HUES6 (cell line): ENCODE results near the gene UBASH3A.

ENCODE experiments used
- H3K27ac ChIP-seq: 2 replicates; pipeline ENCODE4 v1.7.0; 2013; ENCODE audit warnings: low read depth, mild to moderate bottlenecking, low read length, inconsistent platforms
- H3K27me3 ChIP-seq: 2 replicates; pipeline ENCODE4 v1.6.1; 2013; ENCODE audit warnings: low read length; ENCODE audit not compliant: control insufficient read depth, insufficient read depth
- H3K36me3 ChIP-seq: 2 replicates; pipeline ENCODE4 v1.6.1; 2013; ENCODE audit warnings: low read length; ENCODE audit not compliant: control insufficient read depth, insufficient read depth
- H3K4me1 ChIP-seq: 2 replicates; pipeline ENCODE4 v1.6.1; 2013; ENCODE audit warnings: low read length; ENCODE audit not compliant: control insufficient read depth, insufficient read depth
- H3K4me3 ChIP-seq: 2 replicates; pipeline ENCODE4 v1.5.1; 2013; ENCODE audit warnings: low read depth, low read length
- H3K9ac ChIP-seq: one replicate; pipeline ENCODE4 v1.6.1; 2013; ENCODE audit warnings: mild to moderate bottlenecking, low read length
- H3K9me3 ChIP-seq: 2 replicates; pipeline ENCODE4 v1.6.1; 2013; ENCODE audit warnings: low read depth, low read length; ENCODE audit not compliant: control insufficient read depth, insufficient read depth

The UBASH3A gene

DNA sequence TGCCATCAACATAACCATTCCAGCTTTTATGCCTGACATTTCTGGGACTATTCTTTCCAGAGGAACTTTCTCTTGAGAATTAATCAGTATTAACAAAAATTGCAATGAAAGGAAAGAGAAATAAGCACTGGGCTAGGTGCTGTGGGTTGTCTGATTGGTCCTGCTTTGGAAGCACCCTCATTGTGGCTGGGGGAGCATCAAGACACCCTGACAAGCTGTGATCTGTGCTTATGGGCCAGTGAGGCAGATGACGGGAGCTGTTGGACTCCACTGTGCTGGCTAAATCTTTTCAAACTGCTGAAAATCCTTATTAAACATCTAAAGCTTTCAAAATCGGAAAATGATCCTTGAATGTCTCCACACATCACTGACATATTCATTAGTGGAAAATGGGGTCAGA is 20.0 kb downstream of the UBASH3A start:
- Histone ChIP-seq H3K9ac (no peak overlapping the region), H3K27me3 (peaks cover 13% of the 10 kb centered on the region; the same call in 1 of the 2 replicates), H3K4me1 (no peaks in the 10 kb centered on the region)

DNA sequence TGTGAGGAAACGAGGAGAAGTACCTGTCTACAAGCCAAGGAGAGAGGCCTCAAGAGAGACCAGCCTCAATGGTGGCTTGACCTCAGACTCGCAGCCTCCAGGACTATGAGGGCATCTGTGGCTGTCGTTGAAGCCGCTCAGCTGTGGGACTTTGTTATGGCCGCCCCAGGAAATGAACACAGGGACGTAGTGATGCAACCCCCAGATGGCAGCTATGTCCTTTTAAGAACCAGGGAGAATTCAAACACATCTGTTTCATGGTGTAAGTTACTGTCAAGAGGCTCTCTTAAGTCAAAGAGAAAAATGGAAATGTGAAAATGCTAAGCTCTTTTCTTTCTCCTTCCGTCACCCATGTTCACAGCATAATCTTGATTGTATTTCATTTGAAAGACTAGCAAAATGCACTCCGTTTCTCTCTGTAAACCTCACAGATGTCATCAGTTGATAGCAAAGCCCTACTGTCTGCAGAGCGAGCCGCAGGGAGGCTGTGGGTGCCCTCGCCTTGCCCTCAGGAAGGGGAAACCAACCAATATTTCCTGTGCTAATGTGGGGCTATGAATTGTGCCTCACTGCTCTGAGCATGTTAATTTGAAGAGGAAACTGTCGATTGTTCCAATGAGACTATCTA is 21.3 kb downstream of the UBASH3A start:
- H3K4me1 ChIP-seq = no peaks in the 10 kb centered on the region
- H3K27ac ChIP-seq = no peak overlapping the region
- peaks cover 13% of the 10 kb centered on the region; the same call in 1 of the 2 replicates for H3K27me3 ChIP-seq
- no peaks in the 10 kb centered on the region for H3K9me3 ChIP-seq
- no peak overlapping the region for H3K9ac ChIP-seq
- H3K36me3 ChIP-seq = no peaks in the 10 kb centered on the region
- no peak overlapping the region for H3K4me3 ChIP-seq

More for the DNA sequence above, 20.0 kb downstream of the UBASH3A start:
- H3K27ac ChIP-seq = no peak overlapping the region
- H3K4me3 ChIP-seq = no peak overlapping the region
- H3K9me3 ChIP-seq = no peaks in the 10 kb centered on the region
- no peaks in the 10 kb centered on the region for H3K36me3 ChIP-seq

DNA sequence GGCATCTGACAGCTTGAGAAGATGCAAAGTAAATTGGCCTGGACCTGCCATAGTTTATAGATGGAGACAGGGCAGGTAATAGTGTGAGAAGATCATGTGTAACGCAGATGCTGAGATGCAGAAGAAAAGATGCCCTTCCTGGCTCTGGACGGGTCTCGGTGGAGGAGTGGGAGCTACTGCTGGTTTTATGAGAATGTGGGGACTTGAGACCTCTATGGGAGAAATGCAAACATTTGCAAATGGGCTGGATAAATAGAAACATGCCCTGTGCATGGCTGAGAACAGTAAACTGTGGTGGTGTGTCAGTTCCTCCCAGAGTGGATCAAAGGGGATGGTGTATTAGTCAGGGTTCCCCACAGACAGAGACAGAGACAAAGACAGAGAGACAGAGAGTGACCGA is 21.9 kb downstream of the UBASH3A start:
- Histone ChIP-seq H3K9me3 (no peaks in the 10 kb centered on the region), H3K27me3 (peaks cover 13% of the 10 kb centered on the region; the same call in 1 of the 2 replicates), H3K4me1 (no peaks in the 10 kb centered on the region), H3K27ac (no peak overlapping the region), H3K9ac (no peak overlapping the region), H3K36me3 (no peaks in the 10 kb centered on the region), H3K4me3 (no peak overlapping the region)

DNA sequence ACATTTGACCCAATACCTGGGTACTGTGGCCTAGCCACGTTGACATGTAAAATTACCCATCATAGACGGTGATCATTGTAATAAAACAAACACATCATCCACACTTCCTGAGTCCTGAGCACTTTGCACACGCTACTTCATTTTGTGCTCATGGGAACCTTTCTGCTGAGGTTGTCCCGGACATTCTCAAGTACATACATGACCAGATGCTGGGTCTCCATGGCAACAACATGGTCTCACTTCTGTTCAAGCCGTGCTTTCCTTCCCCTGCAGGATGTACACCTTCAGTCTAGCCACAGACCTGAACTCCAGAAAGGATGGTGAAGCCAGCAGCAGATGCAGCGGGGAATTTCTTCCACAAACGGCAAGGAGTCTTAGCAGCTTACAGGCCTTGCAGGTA is 22.7 kb downstream of the UBASH3A start:
- Histone ChIP-seq H3K9ac (no peak overlapping the region), H3K9me3 (no peaks in the 10 kb centered on the region), H3K27me3 (peaks cover 13% of the 10 kb centered on the region; the same call in 1 of the 2 replicates), H3K27ac (no peak overlapping the region), H3K36me3 (no peaks in the 10 kb centered on the region), H3K4me1 (no peaks in the 10 kb centered on the region), H3K4me3 (no peak overlapping the region)

DNA sequence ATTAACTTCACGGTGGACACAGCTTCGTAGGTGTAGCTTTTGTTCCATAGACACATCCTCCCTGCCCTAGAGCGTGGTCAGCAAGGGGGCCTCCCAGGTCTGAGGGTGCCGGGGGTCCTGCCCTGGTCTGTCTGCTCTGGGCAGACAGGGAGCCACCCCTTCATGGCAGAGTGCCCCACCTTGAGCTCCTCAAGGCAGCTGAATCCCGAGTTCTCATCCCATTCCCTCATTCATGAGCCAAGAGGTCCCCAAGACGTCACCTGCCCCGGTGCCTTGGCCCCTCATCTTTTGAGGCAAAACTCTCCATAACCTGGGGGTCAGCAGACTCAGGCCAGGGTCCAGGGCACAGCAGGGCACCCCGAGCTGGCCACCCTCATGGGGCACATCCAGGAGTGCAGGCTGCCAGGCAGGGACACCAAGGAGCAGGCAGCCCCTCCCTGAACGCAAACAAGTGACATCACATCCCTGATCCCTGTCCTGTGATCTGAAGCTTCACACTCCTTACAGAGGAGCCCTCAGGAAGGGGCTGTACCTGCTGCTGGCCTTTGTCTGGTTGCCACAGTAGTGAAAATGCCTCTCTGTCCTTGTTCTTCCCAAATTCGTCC is 23.3 kb downstream of the UBASH3A start:
- Histone ChIP-seq H3K36me3 (no peaks in the 10 kb centered on the region), H3K27ac (no peak overlapping the region), H3K9me3 (peaks cover 2% of the 10 kb centered on the region), H3K4me3 (no peak overlapping the region), H3K27me3 (peaks cover 13% of the 10 kb centered on the region; the same call in 1 of the 2 replicates), H3K9ac (no peak overlapping the region), H3K4me1 (no peaks in the 10 kb centered on the region)

DNA sequence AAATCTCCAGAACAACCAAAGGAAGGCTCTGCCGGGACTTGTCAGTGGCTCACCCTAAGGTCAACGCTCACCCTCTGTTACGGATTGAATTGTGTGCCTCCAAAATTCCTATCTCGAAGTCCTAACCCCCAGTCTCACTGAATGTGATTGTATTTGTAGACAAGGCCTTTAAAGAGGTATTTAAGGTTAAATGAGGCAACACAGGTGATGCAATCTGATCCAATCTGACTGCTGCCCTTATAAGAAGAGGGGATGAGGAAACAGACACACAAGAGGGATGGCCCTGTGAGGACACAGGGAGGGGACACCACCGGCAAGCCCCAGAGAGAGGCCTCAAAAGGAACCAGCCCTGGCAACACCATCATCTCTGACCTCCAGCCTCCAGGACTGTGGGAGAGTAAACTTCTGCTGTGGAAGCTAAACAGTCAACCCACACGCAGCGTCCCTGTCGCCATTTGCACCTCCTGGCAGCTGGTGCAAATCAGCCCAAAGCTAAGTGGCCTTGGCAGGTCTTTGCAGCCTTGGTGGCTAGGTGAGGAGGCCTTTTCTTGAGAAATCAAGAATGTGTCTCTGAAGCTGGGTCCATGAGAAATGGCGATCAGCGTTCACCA is 24.2 kb downstream of the UBASH3A start:
- peaks cover 12% of the 10 kb centered on the region; the same call in 1 of the 2 replicates for H3K27me3 ChIP-seq
- H3K36me3 ChIP-seq = no peaks in the 10 kb centered on the region
- peaks cover 11% of the 10 kb centered on the region for H3K9me3 ChIP-seq
- no peak overlapping the region for H3K27ac ChIP-seq
- H3K4me3 ChIP-seq = no peak overlapping the region
- no peaks in the 10 kb centered on the region for H3K4me1 ChIP-seq
- no peak overlapping the region for H3K9ac ChIP-seq

DNA sequence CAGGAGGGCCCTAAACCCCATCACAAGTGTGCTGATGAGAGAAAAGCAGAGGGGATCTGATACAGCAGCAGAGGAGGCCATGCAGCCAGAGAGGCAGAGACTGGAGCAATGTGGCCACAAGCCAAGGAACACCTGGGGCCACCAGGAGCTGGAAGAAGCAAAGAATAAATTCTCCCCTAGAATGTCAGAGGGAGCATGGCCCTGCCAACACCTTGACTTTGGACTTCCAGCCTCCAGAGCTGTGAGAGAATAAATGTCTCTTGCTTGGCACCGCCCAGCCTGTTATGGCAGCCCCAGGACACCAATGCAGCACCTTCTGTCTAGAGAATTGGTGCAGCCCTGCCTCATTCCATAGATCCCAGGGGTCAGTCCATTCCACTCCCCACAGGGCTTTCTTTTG is 25.3 kb downstream of the UBASH3A start:
- Histone ChIP-seq H3K9ac (no peak overlapping the region), H3K27ac (no peak overlapping the region), H3K4me1 (no peaks in the 10 kb centered on the region), H3K4me3 (no peak overlapping the region), H3K27me3 (peaks cover 3% of the 10 kb centered on the region; the same call in 1 of the 2 replicates), H3K36me3 (no peaks in the 10 kb centered on the region), H3K9me3 (peaks cover 20% of the 10 kb centered on the region)

DNA sequence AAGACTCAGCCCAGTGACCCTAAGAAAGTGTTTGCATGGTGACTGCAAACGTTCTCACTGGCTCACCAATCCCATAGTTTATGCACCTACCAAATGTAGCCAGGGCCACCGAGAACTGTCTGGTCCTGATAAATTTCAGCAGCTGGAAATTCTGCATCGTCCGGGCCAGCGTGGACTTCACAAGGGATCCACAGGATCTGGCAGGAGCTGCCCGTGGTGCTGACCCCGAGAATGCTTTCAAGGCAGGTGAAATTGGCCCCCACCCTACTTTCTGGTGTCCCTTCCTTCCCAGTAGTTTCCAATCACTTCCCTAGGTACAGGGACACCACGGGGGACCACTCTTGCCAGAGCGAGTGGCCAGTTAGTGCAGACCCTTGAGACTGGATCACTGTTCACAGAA is 26.2 kb downstream of the UBASH3A start:
- H3K9ac ChIP-seq = no peak overlapping the region
- no peaks in the 10 kb centered on the region for H3K4me1 ChIP-seq
- no peak overlapping the region for H3K27ac ChIP-seq
- H3K9me3 ChIP-seq = peaks cover 21% of the 10 kb centered on the region
- H3K36me3 ChIP-seq = no peaks in the 10 kb centered on the region
- no peak overlapping the region for H3K4me3 ChIP-seq
- H3K27me3 ChIP-seq = peaks cover 5% of the 10 kb centered on the region; the same call in 1 of the 2 replicates

DNA sequence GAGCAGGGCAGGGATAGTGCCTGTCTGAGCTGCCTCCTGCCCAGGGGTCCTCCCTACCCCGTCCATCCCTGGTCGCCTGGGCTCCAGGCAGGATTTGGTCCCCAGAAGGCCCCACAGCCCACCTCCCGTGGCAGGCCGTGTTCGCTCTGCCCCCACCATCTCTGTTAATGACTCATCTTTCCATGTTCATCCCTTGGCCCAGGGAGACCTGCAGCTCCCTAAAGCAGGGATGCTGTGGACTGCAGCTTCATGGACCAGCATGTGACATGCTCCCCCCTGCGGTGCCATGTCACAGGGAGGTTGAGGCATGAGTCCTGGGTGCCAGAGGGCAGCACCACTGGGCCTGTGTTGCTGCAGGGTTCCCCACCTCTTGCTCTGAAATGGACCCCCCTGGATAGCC is 26.8 kb downstream of the UBASH3A start:
- Histone ChIP-seq H3K9me3 (peaks cover 21% of the 10 kb centered on the region), H3K4me3 (no peak overlapping the region), H3K36me3 (no peaks in the 10 kb centered on the region)

DNA sequence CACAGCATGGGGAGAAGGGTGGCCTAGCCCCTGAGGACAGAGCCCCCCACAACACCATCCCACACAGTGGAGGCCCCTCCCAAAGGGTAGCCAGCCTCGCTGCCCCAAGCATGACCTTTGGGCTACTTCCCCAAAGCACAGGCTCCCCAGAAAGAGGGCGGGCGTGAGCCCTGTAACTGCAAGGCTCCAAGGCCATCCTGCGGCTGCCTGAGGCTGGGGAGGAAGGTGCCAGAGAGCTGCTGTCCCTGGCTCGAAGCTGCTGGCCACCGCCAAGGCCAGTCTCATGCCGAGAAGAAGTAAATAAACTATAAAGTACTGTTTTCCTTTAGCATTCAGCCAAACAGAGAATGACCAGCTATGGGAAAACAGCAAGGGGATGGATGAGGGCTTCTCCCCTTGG is 27.5 kb downstream of the UBASH3A start:
- no peaks in the 10 kb centered on the region for H3K36me3 ChIP-seq
- H3K27ac ChIP-seq = no peak overlapping the region
- H3K9me3 ChIP-seq = peaks cover 21% of the 10 kb centered on the region
- no peak overlapping the region for H3K4me3 ChIP-seq
- H3K27me3 ChIP-seq = 0 out of 2 replicates have a peak, but pooled peaks cover 5% of the 10 kb centered on the region
- H3K4me1 ChIP-seq = no peaks in the 10 kb centered on the region
- no peak overlapping the region for H3K9ac ChIP-seq

More for the DNA sequence above, 26.8 kb downstream of the UBASH3A start:
- no peaks in the 10 kb centered on the region for H3K4me1 ChIP-seq
- no peak overlapping the region for H3K9ac ChIP-seq
- 0 out of 2 replicates have a peak, but pooled peaks cover 5% of the 10 kb centered on the region for H3K27me3 ChIP-seq
- no peak overlapping the region for H3K27ac ChIP-seq

DNA sequence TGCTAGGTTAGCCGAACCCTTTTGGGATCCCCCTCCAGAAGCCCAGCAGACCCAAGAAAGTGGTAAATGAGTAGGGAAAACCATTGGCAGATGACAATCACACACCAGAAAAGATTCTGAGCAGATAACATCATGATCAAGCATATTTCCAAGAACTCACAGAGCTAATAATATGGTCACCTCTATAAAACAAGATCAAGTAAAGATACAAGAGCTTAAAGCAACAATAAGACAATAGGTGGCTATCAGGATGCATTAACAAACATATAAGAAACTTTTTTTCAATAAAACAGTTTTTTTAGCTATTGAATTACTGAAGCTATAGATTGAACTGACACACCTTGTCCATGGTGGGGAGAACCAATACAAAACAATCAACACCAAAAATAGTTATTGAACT is 29.0 kb downstream of the UBASH3A start:
- Histone ChIP-seq H3K27me3 (0 out of 2 replicates have a peak, but pooled peaks cover 5% of the 10 kb centered on the region), H3K4me3 (no peak overlapping the region), H3K9me3 (peaks cover 25% of the 10 kb centered on the region), H3K36me3 (no peaks in the 10 kb centered on the region), H3K9ac (no peak overlapping the region), H3K27ac (no peak overlapping the region), H3K4me1 (no peaks in the 10 kb centered on the region)
